Neural cell (in vitro differentiated cells): ENCODE results near the gene FRRS1L. TPM values are rescaled to one million over a fixed set of nuclear protein-coding genes. Genes with fewer than 3 reads are reported as not detected.

Experiments
- H2AFZ ChIP-seq: fragments of 200-600, 300-800 bp; sonication (generic), shearing (Covaris generic); 2 replicates; pipeline ENCODE4 v1.6.0; 2014; ENCODE audit warnings: low read depth, mild to moderate bottlenecking, antibody characterized with exemption, low read length, moderate library complexity
- H3F3A ChIP-seq: fragments of 200-600 bp; shearing (Covaris generic); 2 replicates; pipeline ENCODE4 v1.6.1; 2016; ENCODE audit warnings: mild to moderate bottlenecking, moderate library complexity, mixed read lengths, antibody characterized with exemption, low read length; ENCODE audit not compliant: insufficient read depth, poor library complexity, severe bottlenecking
- H3K27ac ChIP-seq: fragments of 200-600, 300-800 bp; sonication (generic), shearing (Covaris generic); 2 replicates; pipeline ENCODE4 v1.5.1; 2014; ENCODE audit warnings: mild to moderate bottlenecking, low read length, moderate library complexity
- H3K27me3 ChIP-seq: fragments of 300-800, 200-600 bp; sonication (generic), shearing (Covaris generic); 2 replicates; pipeline ENCODE4 v1.6.0; 2014; ENCODE audit warnings: mild to moderate bottlenecking, low read depth, low read length, moderate library complexity; ENCODE audit not compliant: insufficient read depth
- H3K36me3 ChIP-seq: fragments of 300-800, 200-600 bp; sonication (generic), shearing (Covaris generic); 2 replicates; pipeline ENCODE4 v1.5.1; 2014; ENCODE audit warnings: mild to moderate bottlenecking, antibody characterized with exemption, low read length, moderate library complexity; ENCODE audit not compliant: insufficient read depth
- H3K4me2 ChIP-seq: fragments of 300-800, 200-600 bp; sonication (generic), shearing (Covaris generic); 2 replicates; pipeline ENCODE4 v1.6.0; 2014; ENCODE audit warnings: mild to moderate bottlenecking, low read length
- H3K4me3 ChIP-seq: fragments of 300-800, 200-600 bp; sonication (generic), shearing (Covaris generic); 2 replicates; pipeline ENCODE4 v1.5.1; 2014; ENCODE audit warnings: mild to moderate bottlenecking, low read length, moderate library complexity
- H3K79me2 ChIP-seq: fragments of 200-600 bp; shearing (Covaris generic); replicated peaks from 2 replicates; pipeline ENCODE4 v1.6.0; 2014; ENCODE audit warnings: mild to moderate bottlenecking, low read length, moderate library complexity; ENCODE audit not compliant: insufficient read depth
- H3K9ac ChIP-seq: fragments of 300-800, 200-600 bp; sonication (generic), shearing (Covaris generic); 2 replicates; pipeline ENCODE4 v1.6.1; 2016; ENCODE audit warnings: mild to moderate bottlenecking, low read length, mixed read lengths
- H3K9me2 ChIP-seq: fragments of 200-600 bp; shearing (Covaris generic); 2 replicates; pipeline ENCODE4 v1.6.1; 2016; ENCODE audit warnings: mild to moderate bottlenecking, low read length, mixed read lengths; ENCODE audit not compliant: insufficient read depth
- H3K9me3 ChIP-seq: fragments of 200-600, 300-800 bp; sonication (generic), shearing (Covaris generic); 2 replicates; pipeline ENCODE4 v1.6.1; 2016; ENCODE audit warnings: mild to moderate bottlenecking, mixed run types, low read length, moderate library complexity, mixed read lengths
- H4K20me1 ChIP-seq: fragments of 200-600 bp; shearing (Covaris generic); 2 replicates; pipeline ENCODE4 v1.6.1; 2016; ENCODE audit warnings: mild to moderate bottlenecking, mixed run types; ENCODE audit not compliant: insufficient read depth
- CTCF ChIP-seq: fragments of 450-650 bp; IDR thresholded peaks from 2 replicates; pipeline ENCODE4 v1.5.1; 2014; ENCODE audit warnings: antibody characterized with exemption, mild to moderate bottlenecking, moderate library complexity; ENCODE audit not compliant: poor library complexity, severe bottlenecking
- EP300 ChIP-seq: fragments of 450-650 bp; conservative IDR thresholded peaks from 2 replicates; pipeline ENCODE4 v1.6.1; 2014; ENCODE audit warnings: antibody characterized with exemption, mild to moderate bottlenecking, moderate library complexity; ENCODE audit not compliant: poor library complexity, severe bottlenecking
- EZH2 ChIP-seq: fragments of 200-600, 300-800 bp; shearing (Covaris generic), sonication (generic); IDR thresholded peaks from 2 replicates; pipeline ENCODE4 v1.6.1; 2014; ENCODE audit warnings: antibody characterized with exemption, low read length, borderline replicate concordance, mild to moderate bottlenecking; ENCODE audit not compliant: insufficient read depth, poor library complexity, severe bottlenecking
- MXI1 ChIP-seq: fragments of 450-650 bp; conservative IDR thresholded peaks from 2 replicates; pipeline ENCODE4 v1.6.1; 2014; ENCODE audit warnings: antibody characterized with exemption, mild to moderate bottlenecking; ENCODE audit not compliant: poor library complexity, severe bottlenecking
- POLR2AphosphoS5 ChIP-seq: IDR thresholded peaks from 2 replicates; pipeline ENCODE4 v1.6.1; 2012
- RAD21 ChIP-seq: fragments of 450-650 bp; conservative IDR thresholded peaks from 2 replicates; pipeline ENCODE4 v1.6.1; 2014; ENCODE audit warnings: antibody characterized with exemption, mild to moderate bottlenecking, moderate library complexity
- REST ChIP-seq: IDR thresholded peaks from 2 replicates; pipeline ENCODE4 v1.6.1; 2012; ENCODE audit warnings: borderline replicate concordance
- SMC3 ChIP-seq: fragments of 450-650 bp; conservative IDR thresholded peaks from 2 replicates; pipeline ENCODE4 v1.6.1; 2014; ENCODE audit warnings: antibody characterized with exemption, mild to moderate bottlenecking, moderate library complexity; ENCODE audit not compliant: poor library complexity
- TAF1 ChIP-seq: IDR thresholded peaks from 2 replicates; pipeline ENCODE4 v1.6.1; 2012; ENCODE audit warnings: low read depth
- polyA plus RNA-seq: library from polyadenylated mRNA; depleted of rRNA; stranded (reverse); fragments of >200 nt; gene quantifications from 2 replicates; pipeline ENCODE4 v1.2.3, GENCODE V29; 2014

Gene FRRS1L
- polyA plus RNA-seq, 1 donor from 2014 or later, result 20.4 TPM

- no peaks in the 10 kb centered on the region for H3K9me2 ChIP-seq
- H4K20me1 ChIP-seq, result no peaks in the 10 kb centered on the region
- H3K79me2 ChIP-seq, result no peaks in the 10 kb centered on the region
- no peak overlapping the region for H3K9ac ChIP-seq
- H3K27me3 ChIP-seq, result no peaks in the 10 kb centered on the region
- no peak for TF ChIP-seq CTCF
- no peak for TF ChIP-seq MXI1
- no peak for TF ChIP-seq EZH2
- TF ChIP-seq SMC3, result no peak
- no peak for TF ChIP-seq POLR2AphosphoS5
- no peak for TF ChIP-seq RAD21
- TF ChIP-seq REST, result no peak
- TF ChIP-seq TAF1, result no peak
- TF ChIP-seq EP300, result no peak
- H2AFZ ChIP-seq, result no peak overlapping the region
- no peak overlapping the region for H3K27ac ChIP-seq
- no peak overlapping the region for H3K4me3 ChIP-seq
- no peaks in the 10 kb centered on the region for H3K36me3 ChIP-seq
- no peaks in the 10 kb centered on the region for H3F3A ChIP-seq
- no peaks in the 10 kb centered on the region for H3K9me3 ChIP-seq
- H3K4me2 ChIP-seq, result no peak overlapping the region
Measured at GRCh38 chr9:109176386-109176785, 9.3 kb upstream of the FRRS1L start.

- no peak overlapping the region for H3K9ac ChIP-seq
- no peaks in the 10 kb centered on the region for H4K20me1 ChIP-seq
- TF ChIP-seq POLR2AphosphoS5, result no peak
- no peaks in the 10 kb centered on the region for H3K9me2 ChIP-seq
- no peaks in the 10 kb centered on the region for H3K79me2 ChIP-seq
- H3F3A ChIP-seq, result no peaks in the 10 kb centered on the region
- no peak overlapping the region for H2AFZ ChIP-seq
- no peak overlapping the region for H3K4me2 ChIP-seq
- no peaks in the 10 kb centered on the region for H3K9me3 ChIP-seq
- H3K27ac ChIP-seq, result no peak overlapping the region
- peaks cover 4% of the 10 kb centered on the region for H3K27me3 ChIP-seq
- H3K36me3 ChIP-seq, result no peaks in the 10 kb centered on the region
- no peak overlapping the region for H3K4me3 ChIP-seq
Measured at GRCh38 chr9:109172935-109173334, 5.9 kb upstream of the FRRS1L start.

- Histone ChIP-seq H3K36me3 (no peaks in the 10 kb centered on the region), H3K79me2 (no peaks in the 10 kb centered on the region), H3K4me3 (no peak overlapping the region), H3K4me2 (no peak overlapping the region), H4K20me1 (no peaks in the 10 kb centered on the region), H2AFZ (no peak overlapping the region), H3K9ac (no peak overlapping the region), H3K27me3 (peaks cover 12% of the 10 kb centered on the region), H3K9me3 (no peaks in the 10 kb centered on the region), H3K9me2 (no peaks in the 10 kb centered on the region), H3F3A (no peaks in the 10 kb centered on the region), H3K27ac (no peak overlapping the region)
- TF ChIP-seq CTCF, result no peak
- TF ChIP-seq RAD21, result no peak
- TF ChIP-seq REST, result no peak
- TF ChIP-seq EZH2, result no peak
- no peak for TF ChIP-seq MXI1
- TF ChIP-seq POLR2AphosphoS5, result no peak
- TF ChIP-seq SMC3, result no peak
- no peak for TF ChIP-seq TAF1
- TF ChIP-seq EP300, result no peak
Measured at GRCh38 chr9:109171926-109172325, 4.9 kb upstream of the FRRS1L start.
